ENCODE results near the gene SMIM13. TPM values are rescaled to one million over a fixed set of nuclear protein-coding genes. Genes with fewer than 3 reads are reported as not detected.

SMIM13 gene
- polyA plus RNA-seq, 1 donor (not counting 4 experiments of a cell fraction or from before 2014, with no cell fraction given), result 7.7 TPM

DNA sequence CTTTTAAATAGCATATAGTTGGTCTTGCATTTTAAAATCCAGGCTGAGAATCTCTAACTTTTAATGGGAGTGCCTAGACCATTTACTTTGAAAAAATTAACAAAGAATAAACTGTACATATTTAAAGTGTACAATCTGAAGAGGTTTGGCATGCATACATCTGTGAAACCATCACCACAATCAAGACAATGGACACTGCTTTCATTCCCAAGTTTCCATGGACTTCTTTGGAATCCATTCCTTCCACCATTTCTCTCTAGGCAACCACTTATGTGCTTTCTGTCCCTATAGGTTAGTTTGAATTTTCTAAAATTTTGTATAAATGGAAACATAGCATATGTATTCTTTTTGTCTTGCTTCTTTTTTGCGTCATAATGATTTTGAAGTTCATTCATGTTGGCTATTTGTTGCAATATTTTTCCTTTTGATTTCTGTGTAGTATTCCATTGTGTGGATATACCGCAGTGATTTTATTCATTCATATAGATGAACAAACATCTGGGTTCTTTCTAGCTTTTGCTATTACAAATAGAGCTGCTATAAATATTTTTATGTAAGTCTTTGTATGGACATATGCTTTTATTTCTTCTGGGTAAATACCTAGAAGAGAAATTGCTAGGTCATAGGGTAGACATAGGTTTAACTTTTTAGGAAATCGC, 88.0 kb downstream of the SMIM13 start:
- Histone ChIP-seq H3K9me1 (ENCODE audit: control insufficient read depth, extremely low read depth, insufficient read depth, low read length) (no peaks in the 10 kb centered on the region), H4K20me1 (ENCODE audit: control insufficient read depth, extremely low read depth, insufficient read depth, low read length) (no peaks in the 10 kb centered on the region), H3K9ac (ENCODE audit: control insufficient read depth, extremely low read depth, insufficient read depth, low read length) (no peak overlapping the region), H3K4me2 (ENCODE audit: control insufficient read depth, extremely low read depth, insufficient read depth, low read depth, low read length) (no peak overlapping the region), H3K4me3 (ENCODE audit: control insufficient read depth in 2 of 3, extremely low read depth in 1 of 3, insufficient read depth in 2 of 3, low read depth in 1 of 3, low read length in 3 of 3) (no peak overlapping the region), H2AFZ (ENCODE audit: control insufficient read depth, low read length) (no peak overlapping the region), H3K9me3 (ENCODE audit: control insufficient read depth, low read depth, low read length) (no peaks in the 10 kb centered on the region), H3K27me3 (ENCODE audit: control insufficient read depth, extremely low read depth, insufficient read depth, low read length) (no peaks in the 10 kb centered on the region), H3K79me2 (ENCODE audit: control insufficient read depth, insufficient read depth, low read length) (no peaks in the 10 kb centered on the region), H3K27ac (ENCODE audit: control insufficient read depth, insufficient read depth, low read length) (no peak overlapping the region), H3K4me1 (ENCODE audit: control insufficient read depth, extremely low read depth, insufficient read depth, low read length) (no peaks in the 10 kb centered on the region), H3K36me3 (ENCODE audit: control insufficient read depth in 2 of 2, extremely low read depth in 1 of 2, insufficient read depth in 2 of 2, low read length in 2 of 2) (no peaks in the 10 kb centered on the region)
- dilution Hi-C loops (cut with MboI; ENCODE audit: extremely low pct_ligation_motif_present, low sequenced_read_pairs), result no loop called here
- TF ChIP-seq EZH2 (IDR thresholded peaks at IDR 0.05; ENCODE audit: low read length), result no peak
- TF ChIP-seq, protein P1, sequence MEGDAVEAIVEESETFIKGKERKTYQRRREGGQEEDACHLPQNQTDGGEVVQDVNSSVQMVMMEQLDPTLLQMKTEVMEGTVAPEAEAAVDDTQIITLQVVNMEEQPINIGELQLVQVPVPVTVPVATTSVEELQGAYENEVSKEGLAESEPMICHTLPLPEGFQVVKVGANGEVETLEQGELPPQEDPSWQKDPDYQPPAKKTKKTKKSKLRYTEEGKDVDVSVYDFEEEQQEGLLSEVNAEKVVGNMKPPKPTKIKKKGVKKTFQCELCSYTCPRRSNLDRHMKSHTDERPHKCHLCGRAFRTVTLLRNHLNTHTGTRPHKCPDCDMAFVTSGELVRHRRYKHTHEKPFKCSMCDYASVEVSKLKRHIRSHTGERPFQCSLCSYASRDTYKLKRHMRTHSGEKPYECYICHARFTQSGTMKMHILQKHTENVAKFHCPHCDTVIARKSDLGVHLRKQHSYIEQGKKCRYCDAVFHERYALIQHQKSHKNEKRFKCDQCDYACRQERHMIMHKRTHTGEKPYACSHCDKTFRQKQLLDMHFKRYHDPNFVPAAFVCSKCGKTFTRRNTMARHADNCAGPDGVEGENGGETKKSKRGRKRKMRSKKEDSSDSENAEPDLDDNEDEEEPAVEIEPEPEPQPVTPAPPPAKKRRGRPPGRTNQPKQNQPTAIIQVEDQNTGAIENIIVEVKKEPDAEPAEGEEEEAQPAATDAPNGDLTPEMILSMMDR (optimal IDR thresholded peaks at IDR 0.05 in 1 of 3, IDR thresholded peaks at IDR 0.05 in 1 of 3, conservative IDR thresholded peaks at IDR 0.05 in 1 of 3; ENCODE audit: extremely low read depth in 1 of 3, insufficient read depth in 2 of 3, low read length in 3 of 3), result no peak
- no peak for DNase-seq (ENCODE audit: low read depth, low spot score)
- FAIRE-seq, result no peak

DNA sequence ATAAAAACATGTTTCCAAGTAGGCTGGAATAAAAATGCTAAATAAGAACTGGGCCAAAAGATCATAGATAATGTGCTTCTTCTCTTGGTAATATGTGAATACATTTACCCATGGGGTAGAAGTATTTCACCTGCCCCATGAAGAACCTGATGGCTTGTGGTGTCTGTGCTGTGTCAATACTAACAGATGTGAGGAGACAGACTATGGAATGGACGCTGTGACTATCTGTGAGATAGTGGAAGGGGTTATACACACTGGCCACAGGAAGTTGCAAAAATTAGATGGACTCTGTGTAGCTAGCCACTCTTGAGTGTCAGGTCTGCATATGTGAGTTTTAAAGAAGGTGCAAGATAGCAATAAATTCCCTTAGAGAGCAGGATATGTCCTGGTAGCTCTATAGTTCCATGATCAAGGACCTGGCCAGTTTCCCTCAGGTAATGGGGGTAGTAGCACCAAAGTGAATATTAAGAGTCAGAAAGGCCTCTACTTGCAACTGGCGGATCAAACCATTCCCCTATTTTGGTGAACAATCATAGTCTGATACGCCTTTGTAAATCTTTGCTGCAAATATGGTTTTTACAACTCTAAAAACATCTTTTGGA, 90.2 kb downstream of the SMIM13 start:
- Histone ChIP-seq H3K27ac (ENCODE audit: control insufficient read depth, insufficient read depth, low read length) (no peak overlapping the region), H2AFZ (ENCODE audit: control insufficient read depth, low read length) (no peak overlapping the region), H3K79me2 (ENCODE audit: control insufficient read depth, insufficient read depth, low read length) (no peaks in the 10 kb centered on the region), H4K20me1 (ENCODE audit: control insufficient read depth, extremely low read depth, insufficient read depth, low read length) (no peaks in the 10 kb centered on the region), H3K4me3 (ENCODE audit: control insufficient read depth in 2 of 3, extremely low read depth in 1 of 3, insufficient read depth in 2 of 3, low read depth in 1 of 3, low read length in 3 of 3) (no peak overlapping the region), H3K9ac (ENCODE audit: control insufficient read depth, extremely low read depth, insufficient read depth, low read length) (no peak overlapping the region), H3K9me3 (ENCODE audit: control insufficient read depth, low read depth, low read length) (no peaks in the 10 kb centered on the region), H3K36me3 (ENCODE audit: control insufficient read depth in 2 of 2, extremely low read depth in 1 of 2, insufficient read depth in 2 of 2, low read length in 2 of 2) (no peaks in the 10 kb centered on the region), H3K27me3 (ENCODE audit: control insufficient read depth, extremely low read depth, insufficient read depth, low read length) (no peaks in the 10 kb centered on the region), H3K9me1 (ENCODE audit: control insufficient read depth, extremely low read depth, insufficient read depth, low read length) (no peaks in the 10 kb centered on the region), H3K4me1 (ENCODE audit: control insufficient read depth, extremely low read depth, insufficient read depth, low read length) (no peaks in the 10 kb centered on the region), H3K4me2 (ENCODE audit: control insufficient read depth, extremely low read depth, insufficient read depth, low read depth, low read length) (no peak overlapping the region)
- dilution Hi-C loops (cut with MboI; ENCODE audit: extremely low pct_ligation_motif_present, low sequenced_read_pairs), result no loop called here
- DNase-seq (ENCODE audit: low read depth, low spot score) (no peak), FAIRE-seq (no peak)
- TF ChIP-seq, protein P1 (optimal IDR thresholded peaks at IDR 0.05 in 1 of 3, IDR thresholded peaks at IDR 0.05 in 1 of 3, conservative IDR thresholded peaks at IDR 0.05 in 1 of 3; ENCODE audit: extremely low read depth in 1 of 3, insufficient read depth in 2 of 3, low read length in 3 of 3), result no peak
- no peak for TF ChIP-seq EZH2 (IDR thresholded peaks at IDR 0.05; ENCODE audit: low read length)

Measured in keratinocyte (primary cell).